ENCODE measurements around the gene RBM4B. TPM values are rescaled to one million over a fixed set of nuclear protein-coding genes. Genes with fewer than 3 reads are reported as not detected.
A peak's percentile ranks its signal among the peaks of the same experiment; 100 is the strongest.

Gene RBM4B
- total RNA-seq, 1 experiment from 2014 or later, result 14.1 TPM

GRCh38 chr11:66676931-66677598 is 622 bp downstream of the RBM4B start:
- no peaks in the 10 kb centered on the region for H3K9me3 Mint-ChIP-seq
- H3K27ac Mint-ChIP-seq, result peak overlapping the region; percentile 100
- peaks cover 29% of the 10 kb centered on the region for H3K4me1 Mint-ChIP-seq
- ChIA-PET CTCF (interaction anchor here (0.8 to 3.5 kb wide), 30 partner anchors 18 to 364 kb away, joined by 3 to 47 read pairs (median 10); partner anchors contain the start of genes ACTN3, BBS1, CCDC87 and CCS), POLR2A (interaction anchor here (0.7 to 3.0 kb wide), 13 partner anchors 9 to 292 kb away, joined by 3 to 27 read pairs (median 6); partner anchors contain the start of genes ACTN3, CCDC87, CCS and DPP3)
- peak overlapping the region; percentile 89 for H3K4me3 Mint-ChIP-seq
- H3K36me3 Mint-ChIP-seq, result peaks cover 12% of the 10 kb centered on the region
- DNase-seq (ENCODE audit: low spot score), result no peak
- TF ChIP-seq ATF3 (CRISPR knock-in tag; conservative IDR thresholded peaks at IDR 0.05) (no peak), KAT7 (CRISPR knock-in tag; IDR thresholded peaks at IDR 0.05; ENCODE audit: borderline replicate concordance) (no peak), TP53 (CRISPR knock-in tag; IDR thresholded peaks at IDR 0.05) (no peak), ELF4 (CRISPR knock-in tag; IDR thresholded peaks at IDR 0.05; ENCODE audit: low read depth) (no peak), NR1H2 (CRISPR knock-in tag; IDR thresholded peaks at IDR 0.05) (no peak), STAT6 (CRISPR knock-in tag; conservative IDR thresholded peaks at IDR 0.05; ENCODE audit: low read depth) (no peak), ZNF425 (CRISPR knock-in tag; conservative IDR thresholded peaks at IDR 0.05) (no peak), ZBTB21 (CRISPR knock-in tag; IDR thresholded peaks at IDR 0.05; ENCODE audit: borderline replicate concordance) (no peak), ZNF416 (CRISPR knock-in tag; IDR thresholded peaks at IDR 0.05) (no peak), SOX15 (CRISPR knock-in tag; IDR thresholded peaks at IDR 0.05) (no peak), TCF7 (CRISPR knock-in tag; IDR thresholded peaks at IDR 0.05; ENCODE audit: low read depth) (no peak), CTCF (IDR thresholded peaks at IDR 0.05) (no peak), ZNF138 (CRISPR knock-in tag; conservative IDR thresholded peaks at IDR 0.05) (no peak), ZNF219 (CRISPR knock-in tag; IDR thresholded peaks at IDR 0.05; ENCODE audit: borderline replicate concordance) (no peak), TEAD1 (CRISPR knock-in tag; IDR thresholded peaks at IDR 0.05) (no peak), RELA (CRISPR knock-in tag; IDR thresholded peaks at IDR 0.05; ENCODE audit: borderline replicate concordance) (no peak)
- ATAC-seq, result no peak
- H3K27me3 Mint-ChIP-seq (ENCODE audit: low read depth), result no peaks in the 10 kb centered on the region

GRCh38 chr11:66676282-66676919 is 1.3 kb downstream of the RBM4B start:
- peak overlapping the region; percentile 89 for H3K4me3 Mint-ChIP-seq
- H3K36me3 Mint-ChIP-seq, result peaks cover 12% of the 10 kb centered on the region
- DNase-seq (ENCODE audit: low spot score) (no peak), ATAC-seq (no peak)
- H3K27me3 Mint-ChIP-seq (ENCODE audit: low read depth), result no peaks in the 10 kb centered on the region
- CTCF ChIA-PET, result interaction anchor here (1.0 to 3.5 kb wide), 11 partner anchors 17 to 291 kb away, joined by 3 to 47 read pairs (median 21); partner anchors contain the start of genes MRPL11, NPAS4, RBM4 and RCE1
- no peaks in the 10 kb centered on the region for H3K9me3 Mint-ChIP-seq
- POLR2A ChIA-PET, result interaction anchor here (1.3 to 3.0 kb wide), 6 partner anchors 27 to 196 kb away, joined by 3 to 27 read pairs (median 18); partner anchors contain the start of genes ACTN3, CCDC87, CCS and DPP3
- H3K4me1 Mint-ChIP-seq, result peaks cover 29% of the 10 kb centered on the region
- peak overlapping the region; percentile 100 for H3K27ac Mint-ChIP-seq
- TF ChIP-seq ZMAT4 (CRISPR knock-in tag; IDR thresholded peaks at IDR 0.05), result no peak
- TF ChIP-seq ZNF219 (CRISPR knock-in tag; IDR thresholded peaks at IDR 0.05; ENCODE audit: borderline replicate concordance), result no peak
- no peak for TF ChIP-seq ZSCAN18 (CRISPR knock-in tag; IDR thresholded peaks at IDR 0.05)
- TF ChIP-seq CDX4 (CRISPR knock-in tag; IDR thresholded peaks at IDR 0.05; ENCODE audit: borderline replicate concordance), result no peak
- no peak for TF ChIP-seq ZBTB21 (CRISPR knock-in tag; IDR thresholded peaks at IDR 0.05; ENCODE audit: borderline replicate concordance)
- no peak for TF ChIP-seq ATF2 (CRISPR knock-in tag; IDR thresholded peaks at IDR 0.05; ENCODE audit: borderline replicate concordance, low read depth)
- TF ChIP-seq SP1 (CRISPR knock-in tag; conservative IDR thresholded peaks at IDR 0.05), result no peak
- no peak for TF ChIP-seq HMGA2 (CRISPR knock-in tag; IDR thresholded peaks at IDR 0.05)

Measured in WTC11 (cell line).